HL-60 (cell line): ENCODE results near the gene ZPBP2.
"Not testable (repeated sequence)": the region's sequence is repeated elsewhere in the genome, so short reads cannot be mapped to it uniquely, and the experiment has no call there.

Source experiments
- CTCF ChIP-seq: IDR thresholded peaks from one replicate; pipeline ENCODE4 v1.5.1; 2011; ENCODE audit warnings: low read length, control low read depth, inconsistent platforms; ENCODE audit not compliant: insufficient read depth
- POLR2AphosphoS5 ChIP-seq: IDR thresholded peaks from 2 replicates; pipeline ENCODE4 v1.6.1; 2012; ENCODE audit warnings: low read depth

- TF ChIP-seq CTCF, POLR2AphosphoS5: not testable (repeated sequence)
Measured at GRCh38 chr17:39855911-39856649, 11.9 kb upstream of the ZPBP2 start.
